Measurements from ENCODE around the gene PLA2G4C. TPM values are rescaled to one million over a fixed set of nuclear protein-coding genes. Genes with fewer than 3 reads are reported as not detected.

Gene PLA2G4C
- total RNA-seq, 2 experiments from 2014 or later = 12.4 to 13.3 TPM

Other genes with a start within 250 kb of the PLA2G4C start
- not detected for gene SULT2A1, start 224.5 kb downstream of the PLA2G4C start, total RNA-seq
- gene BSPH1, start 118.6 kb downstream of the PLA2G4C start, total RNA-seq = not detected
- gene ELSPBP1, start 116.2 kb downstream of the PLA2G4C start, total RNA-seq = not detected
- gene CABP5, start 66.7 kb downstream of the PLA2G4C start, total RNA-seq = not detected
- 100 to 1,000 TPM; 174 TPM for gene LIG1, start 59.5 kb upstream of the PLA2G4C start, total RNA-seq
- gene ZSWIM9, start 59.9 kb upstream of the PLA2G4C start, total RNA-seq = 1 to 10 TPM; 7.4 to 8.0 TPM
- gene CARD8, start 145.1 kb upstream of the PLA2G4C start, total RNA-seq = 100 to 1,000 TPM; 152 TPM
- gene ZNF114, start 159.3 kb upstream of the PLA2G4C start, total RNA-seq = under 1 TPM; 0.29 to 0.31 TPM
- gene EMP3, start 214.7 kb upstream of the PLA2G4C start, total RNA-seq = 100 to 1,000 TPM; 168 to 179 TPM

All from activated CD4-positive, alpha-beta memory T cell treated with anti-CD3 and anti-CD28 coated beads for 36 hours (primary cell).